Activated CD8-positive, alpha-beta memory T cell treated with anti-CD3 and anti-CD28 coated beads for 36 hours (primary cell): Measurements from ENCODE around the gene UPF3B. TPM values are rescaled to one million over a fixed set of nuclear protein-coding genes. Genes with fewer than 3 reads are reported as not detected.

Experiments
- total RNA-seq, 2 experiments: library from RNA; stranded (reverse); gene quantifications; one replicate each; pipeline ENCODE4 v1.2.3, GENCODE V29; 2021

The UPF3B gene
- total RNA-seq, 2 experiments from 2014 or later, result 19.9 to 20.0 TPM

Other genes with a start within 250 kb of the UPF3B start
- 10 to 100 TPM; 28.8 to 30.4 TPM for gene NKRF, start 246.5 kb downstream of the UPF3B start, total RNA-seq
- gene SEPTIN6, start 159.8 kb downstream of the UPF3B start, total RNA-seq, result 100 to 1,000 TPM; 137 to 142 TPM
- under 1 TPM; 0.15 to 0.36 TPM for gene SOWAHD, start 94.4 kb downstream of the UPF3B start, total RNA-seq
- 1,000 to 10,000 TPM; 2,287 to 2,309 TPM for gene RPL39, start 61.3 kb downstream of the UPF3B start, total RNA-seq
- gene RNF113A, start 18.8 kb upstream of the UPF3B start, total RNA-seq, result 10 to 100 TPM; 25.3 to 26.5 TPM
- gene NDUFA1, start 18.9 kb upstream of the UPF3B start, total RNA-seq, result 100 to 1,000 TPM in 1 of 2 experiments, 10 to 100 TPM in 1; 98.2 to 104 TPM
- gene AKAP14, start 42.9 kb upstream of the UPF3B start, total RNA-seq, result not detected
- 10 to 100 TPM in 1 of 2 experiments, 1 to 10 TPM in 1; 9.3 to 11.5 TPM for gene NKAP, start 90.8 kb upstream of the UPF3B start, total RNA-seq
- gene RHOXF2B, start 224.7 kb upstream of the UPF3B start, total RNA-seq, result not detected